Activated CD4-positive, alpha-beta T cell treated with anti-CD3 and anti-CD28 coated beads, Interleukin-2, amount 50 U/mL, for 4 hours (primary cell): ENCODE data around the gene SLC1A4.
"Not testable (repeated sequence)": the region's sequence is repeated elsewhere in the genome, so short reads cannot be mapped to it uniquely, and the experiment has no call there.

ENCODE experiments used
- DNase-seq, 2 experiments: peaks; one replicate each; pipeline ENCODE4 v3.0.0-alpha.2; 2020

The SLC1A4 gene

GRCh38 chr2:64995041-64995440 is 5.8 kb downstream of the SLC1A4 start:
- no peak for DNase-seq

GRCh38 chr2:64996871-64997307 is 7.7 kb downstream of the SLC1A4 start:
- no peak for DNase-seq

GRCh38 chr2:64998658-64999061 is 9.5 kb downstream of the SLC1A4 start:
- DNase-seq, result no peak

GRCh38 chr2:64999754-65000153 is 10.6 kb downstream of the SLC1A4 start:
- no peak for DNase-seq

- no peak for DNase-seq
Measured at GRCh38 chr2:65000644-65001043, 11.4 kb downstream of the SLC1A4 start.

- no peak for DNase-seq
Measured at GRCh38 chr2:65003037-65003436, 13.8 kb downstream of the SLC1A4 start.

GRCh38 chr2:65004232-65004631 is 15.0 kb downstream of the SLC1A4 start:
- DNase-seq, result not testable (repeated sequence)

- no peak for DNase-seq
Measured at GRCh38 chr2:65013776-65014175, 24.6 kb downstream of the SLC1A4 start.

GRCh38 chr2:65015731-65016130 is 26.5 kb downstream of the SLC1A4 start:
- DNase-seq, result no peak

- DNase-seq, result no peak
Measured at GRCh38 chr2:65016789-65017188, 27.6 kb downstream of the SLC1A4 start.

GRCh38 chr2:65017335-65017734 is 28.1 kb downstream of the SLC1A4 start:
- no peak for DNase-seq

- DNase-seq, result no peak
Measured at GRCh38 chr2:65018141-65018582, 29.0 kb downstream of the SLC1A4 start.

- DNase-seq, result no peak
Measured at GRCh38 chr2:65019010-65019409, 29.8 kb downstream of the SLC1A4 start.

GRCh38 chr2:65019675-65020195 is 30.5 kb downstream of the SLC1A4 start:
- no peak for DNase-seq

GRCh38 chr2:65020251-65020650 is 31.1 kb downstream of the SLC1A4 start:
- not testable (repeated sequence) for DNase-seq

- DNase-seq, result no peak
Measured at GRCh38 chr2:65020943-65021528, 31.8 kb downstream of the SLC1A4 start.

- no peak for DNase-seq
Measured at GRCh38 chr2:65021709-65022108, 32.5 kb downstream of the SLC1A4 start.

- DNase-seq, result no peak
Measured at GRCh38 chr2:65022189-65022588, 33.0 kb downstream of the SLC1A4 start.

GRCh38 chr2:65023742-65024141 is 34.5 kb downstream of the SLC1A4 start:
- DNase-seq, result no peak

- DNase-seq, result no peak
Measured at GRCh38 chr2:65024149-65024829, 35.1 kb downstream of the SLC1A4 start.

GRCh38 chr2:65025453-65026123 is 36.4 kb downstream of the SLC1A4 start:
- no peak for DNase-seq

- DNase-seq, result no peak
Measured at GRCh38 chr2:65026154-65026553, 37.0 kb downstream of the SLC1A4 start.

- DNase-seq, result no peak
Measured at GRCh38 chr2:65026704-65027464, 37.7 kb downstream of the SLC1A4 start.
